Loucy (cell line): ENCODE measurements around the gene CCDC40.

ENCODE experiments used
- H2AFZ ChIP-seq: fragments of 200-600 bp; sonication (generic); 2 replicates; pipeline ENCODE4 v1.6.0; 2016; ENCODE audit warnings: antibody characterized with exemption, mild to moderate bottlenecking, low read length, moderate library complexity
- H3F3A ChIP-seq: fragments of 200-600 bp; 2 replicates; pipeline ENCODE4 v1.6.0; 2016; ENCODE audit warnings: antibody characterized with exemption, low read depth, mild to moderate bottlenecking
- H3K27me3 ChIP-seq: fragments of 200-600 bp; sonication (generic); 2 replicates; pipeline ENCODE4 v1.6.1; 2014; ENCODE audit warnings: low read length, mild to moderate bottlenecking; ENCODE audit not compliant: insufficient read depth, poor library complexity, severe bottlenecking
- H3K36me3 ChIP-seq: fragments of 200-600 bp; sonication (generic); 2 replicates; pipeline ENCODE4 v1.6.1; 2016; ENCODE audit warnings: low read length; ENCODE audit not compliant: insufficient read depth
- H3K4me1 ChIP-seq: fragments of 200-600 bp; sonication (generic); 2 replicates; pipeline ENCODE4 v1.5.1; 2014; ENCODE audit warnings: low read length, mild to moderate bottlenecking; ENCODE audit not compliant: insufficient read depth, poor library complexity, severe bottlenecking
- H3K4me2 ChIP-seq: fragments of 200-600 bp; sonication (generic); 2 replicates; pipeline ENCODE4 v1.6.0; 2014; ENCODE audit warnings: antibody characterized with exemption, low read length, low read depth, mild to moderate bottlenecking; ENCODE audit not compliant: poor library complexity, severe bottlenecking
- H3K4me3 ChIP-seq: fragments of 200-600 bp; sonication (generic); 2 replicates; pipeline ENCODE4 v1.5.1; 2014; ENCODE audit warnings: low read length, mild to moderate bottlenecking, mixed read lengths; ENCODE audit not compliant: poor library complexity, severe bottlenecking
- H3K79me2 ChIP-seq: fragments of 200-600 bp; sonication (generic); 2 replicates; pipeline ENCODE4 v1.6.1; 2014; ENCODE audit warnings: low read length; ENCODE audit not compliant: insufficient read depth
- H3K9ac ChIP-seq: fragments of 200-600 bp; sonication (generic); 2 replicates; pipeline ENCODE4 v1.6.0; 2014; ENCODE audit warnings: mild to moderate bottlenecking, low read depth, low read length, moderate library complexity; ENCODE audit not compliant: poor library complexity, severe bottlenecking
- H3K9me2 ChIP-seq: fragments of 200-600 bp; sonication (generic); replicated peaks from 2 replicates; pipeline ENCODE4 v1.6.1; 2016; ENCODE audit warnings: low read depth, low read length, mixed read lengths
- H3K9me3 ChIP-seq: fragments of 200-600 bp; sonication (generic); 2 replicates; pipeline ENCODE4 v1.6.1; 2014; ENCODE audit warnings: mild to moderate bottlenecking, antibody characterized with exemption, low read length, low read depth; ENCODE audit not compliant: insufficient read depth
- H4K20me1 ChIP-seq: fragments of 200-600 bp; sonication (generic); 2 replicates; pipeline ENCODE4 v1.6.0; 2014; ENCODE audit warnings: antibody characterized with exemption, low read length, mild to moderate bottlenecking; ENCODE audit not compliant: insufficient read depth, poor library complexity, severe bottlenecking
- CTCF ChIP-seq: fragments of 200-600 bp; sonication (generic); conservative IDR thresholded peaks from 2 replicates; pipeline ENCODE4 v1.5.1; 2014; ENCODE audit warnings: mild to moderate bottlenecking, antibody characterized with exemption, low read length
- EZH2phosphoT487 ChIP-seq: fragments of 200-600 bp; IDR thresholded peaks from 2 replicates; pipeline ENCODE4 v1.6.1; 2018; ENCODE audit warnings: antibody characterized with exemption, mild to moderate bottlenecking, moderate library complexity, borderline replicate concordance

Gene CCDC40

GRCh38 chr17:80047176-80047575 is 10.7 kb downstream of the CCDC40 start:
- Histone ChIP-seq H3K9me3 (no peaks in the 10 kb centered on the region), H4K20me1 (no peaks in the 10 kb centered on the region), H3K79me2 (no peaks in the 10 kb centered on the region), H3F3A (no peaks in the 10 kb centered on the region), H3K9me2 (no peaks in the 10 kb centered on the region), H2AFZ (no peak overlapping the region), H3K36me3 (no peaks in the 10 kb centered on the region), H3K4me1 (no peaks in the 10 kb centered on the region), H3K4me2 (no peak overlapping the region), H3K27me3 (no peaks in the 10 kb centered on the region), H3K4me3 (no peak overlapping the region), H3K9ac (no peak overlapping the region)
- TF ChIP-seq CTCF, result no peak
- no peak for TF ChIP-seq EZH2phosphoT487

- Histone ChIP-seq H3K4me1 (no peaks in the 10 kb centered on the region), H3K27me3 (no peaks in the 10 kb centered on the region), H3K36me3 (no peaks in the 10 kb centered on the region), H3K4me3 (no peak overlapping the region), H3K79me2 (no peaks in the 10 kb centered on the region), H3K9ac (no peak overlapping the region), H3K9me2 (no peaks in the 10 kb centered on the region), H4K20me1 (no peaks in the 10 kb centered on the region), H3F3A (no peaks in the 10 kb centered on the region), H2AFZ (no peak overlapping the region), H3K9me3 (no peaks in the 10 kb centered on the region), H3K4me2 (no peak overlapping the region)
- no peak for TF ChIP-seq EZH2phosphoT487
- no peak for TF ChIP-seq CTCF
These were observed 13.5 kb downstream of the CCDC40 start for GRCh38 chr17:80049986-80050385.

- Histone ChIP-seq H3K36me3 (no peaks in the 10 kb centered on the region), H3K9me3 (no peaks in the 10 kb centered on the region), H3F3A (no peaks in the 10 kb centered on the region), H3K4me2 (no peak overlapping the region), H3K27me3 (no peaks in the 10 kb centered on the region), H2AFZ (no peak overlapping the region), H3K9me2 (no peaks in the 10 kb centered on the region), H3K9ac (no peak overlapping the region), H3K4me1 (no peaks in the 10 kb centered on the region), H3K4me3 (no peak overlapping the region), H3K79me2 (no peaks in the 10 kb centered on the region), H4K20me1 (no peaks in the 10 kb centered on the region)
- TF ChIP-seq EZH2phosphoT487 (no peak), CTCF (no peak)
These were observed 14.3 kb downstream of the CCDC40 start for GRCh38 chr17:80050706-80051105.
